ENCODE data around the gene RCOR1.
"Not testable (repeated sequence)": the region's sequence is repeated elsewhere in the genome, so short reads cannot be mapped to it uniquely, and the experiment has no call there.

Gene RCOR1

GRCh38 chr14:102751088-102751487 lies 158.6 kb downstream of the RCOR1 start:
- DNase-seq: no peak
- TF ChIP-seq GATA1 (IDR thresholded peaks at IDR 0.05; ENCODE audit: low read depth, low read length) (no peak), POLR2A (IDR thresholded peaks at IDR 0.05; ENCODE audit: low read length) (no peak)

GRCh38 chr14:102752239-102752847 lies 159.9 kb downstream of the RCOR1 start:
- no peak for DNase-seq

GRCh38 chr14:102754370-102755262 lies 162.2 kb downstream of the RCOR1 start:
- no peak for TF ChIP-seq GATA1 (IDR thresholded peaks at IDR 0.05; ENCODE audit: low read depth, low read length)
- TF ChIP-seq POLR2A (IDR thresholded peaks at IDR 0.05; ENCODE audit: low read length): no peak
- no peak for DNase-seq

More at GRCh38 chr14:102752239-102752847, 159.9 kb downstream of the RCOR1 start:
- no peak for TF ChIP-seq GATA1 (IDR thresholded peaks at IDR 0.05; ENCODE audit: low read depth, low read length)
- no peak for TF ChIP-seq POLR2A (IDR thresholded peaks at IDR 0.05; ENCODE audit: low read length)

- no peak for DNase-seq
- no peak for TF ChIP-seq GATA1 (IDR thresholded peaks at IDR 0.05; ENCODE audit: low read depth, low read length)
- no peak for TF ChIP-seq POLR2A (IDR thresholded peaks at IDR 0.05; ENCODE audit: low read length)
Measured at GRCh38 chr14:102757646-102758045, 165.2 kb downstream of the RCOR1 start.

GRCh38 chr14:102758087-102758486 lies 165.6 kb downstream of the RCOR1 start:
- TF ChIP-seq POLR2A (IDR thresholded peaks at IDR 0.05; ENCODE audit: low read length) (no peak), GATA1 (IDR thresholded peaks at IDR 0.05; ENCODE audit: low read depth, low read length) (no peak)
- no peak for DNase-seq

- no peak for DNase-seq
Measured at GRCh38 chr14:102759456-102760187, 167.2 kb downstream of the RCOR1 start.

GRCh38 chr14:102760496-102761193 lies 168.2 kb downstream of the RCOR1 start:
- DNase-seq: no peak
- TF ChIP-seq POLR2A (IDR thresholded peaks at IDR 0.05; ENCODE audit: low read length): no peak
- TF ChIP-seq GATA1 (IDR thresholded peaks at IDR 0.05; ENCODE audit: low read depth, low read length): no peak

More at GRCh38 chr14:102759456-102760187, 167.2 kb downstream of the RCOR1 start:
- no peak for TF ChIP-seq GATA1 (IDR thresholded peaks at IDR 0.05; ENCODE audit: low read depth, low read length)
- TF ChIP-seq POLR2A (IDR thresholded peaks at IDR 0.05; ENCODE audit: low read length): no peak

- no peak for DNase-seq
- no peak for TF ChIP-seq GATA1 (IDR thresholded peaks at IDR 0.05; ENCODE audit: low read depth, low read length)
- TF ChIP-seq POLR2A (IDR thresholded peaks at IDR 0.05; ENCODE audit: low read length): no peak
Measured at GRCh38 chr14:102761206-102761605, 168.8 kb downstream of the RCOR1 start.

GRCh38 chr14:102764220-102764671 lies 171.8 kb downstream of the RCOR1 start:
- TF ChIP-seq POLR2A (IDR thresholded peaks at IDR 0.05; ENCODE audit: low read length) (no peak), GATA1 (IDR thresholded peaks at IDR 0.05; ENCODE audit: low read depth, low read length) (no peak)
- DNase-seq: no peak

GRCh38 chr14:102765770-102766169 lies 173.3 kb downstream of the RCOR1 start:
- not testable (repeated sequence) for DNase-seq

GRCh38 chr14:102768223-102769048 lies 176.0 kb downstream of the RCOR1 start:
- no peak for TF ChIP-seq GATA1 (IDR thresholded peaks at IDR 0.05; ENCODE audit: low read depth, low read length)
- no peak for TF ChIP-seq POLR2A (IDR thresholded peaks at IDR 0.05; ENCODE audit: low read length)
- DNase-seq: no peak

- DNase-seq: no peak
- TF ChIP-seq GATA1 (IDR thresholded peaks at IDR 0.05; ENCODE audit: low read depth, low read length) (no peak), POLR2A (IDR thresholded peaks at IDR 0.05; ENCODE audit: low read length) (no peak)
Measured at GRCh38 chr14:102769049-102769327, 176.5 kb downstream of the RCOR1 start.

All from erythroblast (primary cell).